ENCODE measurements around the gene CKAP4.

Gene CKAP4

DNA sequence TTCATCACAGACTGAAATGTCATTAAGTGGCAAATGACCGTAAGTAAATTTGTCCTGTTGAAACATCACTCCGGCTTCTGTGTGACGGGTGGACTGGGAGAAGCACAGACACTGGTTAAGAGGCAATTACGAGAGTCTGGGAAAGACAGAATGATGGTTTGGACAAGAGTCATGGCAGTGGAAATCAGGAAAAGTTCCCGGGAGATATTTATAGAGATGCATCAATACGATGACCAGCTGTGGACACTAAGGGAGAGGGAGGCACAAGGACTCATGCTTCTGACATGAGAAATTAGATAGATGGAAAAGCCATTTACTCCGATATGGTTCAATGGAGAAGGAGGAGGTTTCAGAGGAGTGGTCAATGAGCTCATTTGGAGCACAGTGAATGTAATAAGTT lies 27.3 kb downstream of the CKAP4 start:
- no peak for DNase-seq
- intact Hi-C loops (cut with DNase I): loop anchor here (5.0 kb wide), 2 partner anchors 73 to 798 kb away; no protein-coding TSS in a partner anchor

- no peak for DNase-seq
- intact Hi-C loops (cut with DNase I): no loop called here
These were observed 28.8 kb downstream of the CKAP4 start for GRCh38 chr12:106219043-106219442.

DNA sequence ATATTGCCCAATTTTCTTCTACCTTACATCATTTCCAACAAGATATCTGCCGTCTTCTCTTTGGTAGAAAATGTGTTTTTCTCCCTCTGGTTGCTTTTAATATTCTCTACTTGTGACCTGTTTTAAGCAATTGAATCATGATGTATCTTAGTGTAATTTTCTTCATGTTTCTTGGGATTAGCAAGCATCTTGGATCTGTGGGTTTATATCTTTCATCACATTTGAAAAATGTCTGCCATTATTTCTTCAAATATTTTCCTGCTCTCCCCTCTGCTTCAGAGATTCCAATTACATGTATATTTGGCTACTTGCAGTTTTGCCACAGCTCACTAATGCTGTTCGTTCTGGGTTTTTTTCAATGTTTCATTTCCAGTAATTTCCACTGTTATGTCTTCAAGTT lies 30.1 kb downstream of the CKAP4 start:
- DNase-seq: no peak
- intact Hi-C loops (cut with DNase I): no loop called here

DNA sequence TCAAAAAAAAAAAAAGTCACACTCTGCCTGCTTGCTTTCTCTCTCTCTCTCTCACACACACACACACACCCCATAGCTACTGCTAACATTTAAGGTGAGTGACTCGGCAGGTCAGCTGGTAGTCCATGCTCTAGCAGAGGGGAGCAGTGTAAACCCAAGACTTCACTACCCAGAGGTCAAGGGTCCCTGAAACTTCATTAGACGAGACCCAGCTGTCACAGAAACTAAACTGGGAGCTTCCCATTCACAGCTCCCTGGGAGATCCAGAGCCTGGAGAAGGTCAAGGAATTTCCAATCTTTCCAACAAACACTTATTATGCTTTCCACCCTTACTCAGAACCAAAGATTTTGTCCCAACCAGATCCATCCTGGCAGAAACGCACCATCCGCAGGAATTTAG lies 33.2 kb downstream of the CKAP4 start:
- intact Hi-C loops (cut with DNase I): no loop called here

GRCh38 chr12:106213662-106214061 lies 34.2 kb downstream of the CKAP4 start:
- DNase-seq: no peak
- intact Hi-C loops (cut with DNase I): no loop called here

More for the DNA sequence above, 33.2 kb downstream of the CKAP4 start:
- DNase-seq: no peak

- intact Hi-C loops (cut with DNase I): no loop called here
- no peak for DNase-seq
These were observed 35.8 kb downstream of the CKAP4 start for GRCh38 chr12:106211973-106212372.

- peak in 30 of 42 donors; percentile 15 to 59 (median 40) for DNase-seq
- intact Hi-C loops (cut with DNase I): no loop called here
These were observed 42.4 kb downstream of the CKAP4 start for GRCh38 chr12:106205208-106206069.

DNA sequence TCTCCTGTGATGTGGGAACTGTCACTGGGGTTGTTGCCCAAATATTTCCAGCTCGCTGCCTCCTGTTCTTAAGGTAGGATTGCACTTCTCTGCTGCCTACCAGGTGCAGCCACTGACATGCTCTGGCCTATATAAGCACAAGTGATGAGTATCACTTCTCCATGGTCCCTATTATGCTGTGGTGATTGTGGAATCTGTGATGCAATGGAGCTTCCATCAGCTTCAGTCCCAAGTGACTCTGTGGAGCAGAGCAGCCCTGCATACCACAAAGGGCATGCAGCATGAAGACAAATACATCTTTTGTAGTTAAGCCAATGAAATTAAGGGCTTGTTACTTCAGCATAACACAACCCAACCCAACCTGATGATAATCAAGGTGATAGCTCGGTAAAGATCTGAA lies 43.5 kb downstream of the CKAP4 start:
- intact Hi-C loops (cut with DNase I): no loop called here
- no peak for DNase-seq

- intact Hi-C loops (cut with DNase I): no loop called here
- DNase-seq: no peak
These were observed 49.8 kb downstream of the CKAP4 start for GRCh38 chr12:106197906-106198623.

DNA sequence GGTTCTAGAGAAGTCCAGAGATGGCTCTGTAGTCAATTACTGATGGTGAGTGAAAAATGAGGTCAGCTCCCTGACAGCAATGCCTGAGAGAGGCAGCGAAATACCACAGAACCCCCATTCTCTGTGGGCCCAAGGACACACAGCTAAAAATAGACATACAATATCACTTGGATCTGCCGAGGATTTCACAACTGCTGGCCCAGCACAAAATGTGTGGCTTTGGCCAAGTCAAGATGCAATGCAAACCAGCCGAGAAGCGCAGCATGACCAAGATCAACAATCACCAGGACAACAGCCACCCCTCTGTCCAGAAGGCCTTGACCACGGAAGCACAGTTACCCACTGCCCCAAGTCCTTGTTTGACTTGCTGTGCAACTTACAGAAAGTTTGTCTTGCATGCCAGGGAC lies 52.2 kb downstream of the CKAP4 start:
- peak; percentile 4 to 80 (median 44) for DNase-seq
- intact Hi-C loops (cut with DNase I): no loop called here

DNA sequence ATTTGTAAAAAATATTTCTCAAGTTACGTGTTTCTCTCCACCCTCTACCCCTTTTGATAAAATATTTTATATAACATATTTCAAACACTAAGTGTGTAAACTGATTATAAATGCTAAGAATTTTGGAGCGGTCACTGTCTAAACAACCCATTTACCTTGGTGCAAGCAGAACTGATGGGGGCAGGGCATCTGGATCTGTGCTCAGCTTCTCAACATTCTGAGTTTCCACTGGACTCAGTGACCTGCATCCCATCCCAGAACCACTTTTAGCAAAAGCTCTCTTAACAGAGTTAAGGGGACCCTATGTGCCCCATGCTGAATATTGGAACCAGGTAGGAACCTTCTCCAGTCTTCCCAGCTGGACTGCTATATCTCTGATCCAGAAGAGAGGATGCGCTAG lies 53.5 kb downstream of the CKAP4 start:
- no peak for DNase-seq
- intact Hi-C loops (cut with DNase I): no loop called here

- DNase-seq: peak in 1 of 42 donors; percentile 37
- intact Hi-C loops (cut with DNase I): no loop called here
These were observed 54.2 kb downstream of the CKAP4 start for GRCh38 chr12:106193394-106194215.

DNA sequence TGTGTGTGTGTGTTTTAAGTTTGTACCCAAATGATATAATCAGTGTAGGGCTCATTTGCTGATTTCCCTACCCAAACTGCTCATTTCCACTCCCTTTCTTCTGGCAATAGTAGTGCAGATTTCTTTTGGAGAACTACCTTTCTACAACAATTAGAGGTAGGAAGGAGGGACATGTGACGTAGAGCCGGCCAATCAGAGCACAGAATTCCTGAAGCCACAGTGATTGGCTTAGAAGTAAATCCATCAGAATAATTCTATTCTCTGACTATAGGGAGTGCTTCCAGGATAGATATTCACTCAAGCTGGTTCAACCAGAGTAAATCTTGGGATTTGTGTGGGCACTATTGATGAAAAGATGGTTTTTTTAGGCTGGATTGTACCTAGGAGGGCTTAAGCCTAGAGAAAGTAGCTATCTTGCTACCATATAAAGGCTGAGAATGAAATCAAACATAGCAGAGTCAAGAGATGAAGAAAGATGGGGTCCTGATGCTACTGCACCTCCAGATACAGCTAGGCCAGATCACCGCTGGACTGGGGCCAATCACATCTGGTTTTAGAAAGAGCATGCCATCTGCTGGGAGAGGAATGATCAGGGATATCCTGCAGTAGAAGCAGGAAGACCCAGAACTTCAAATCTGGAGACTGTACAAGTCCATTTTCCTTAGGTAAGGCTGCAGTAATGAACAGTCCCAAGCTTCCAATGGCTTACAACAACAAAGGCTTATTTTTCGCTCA lies 55.0 kb downstream of the CKAP4 start:
- intact Hi-C loops (cut with DNase I): no loop called here
- peak in 23 of 42 donors; percentile 4 to 79 (median 33) for DNase-seq

DNA sequence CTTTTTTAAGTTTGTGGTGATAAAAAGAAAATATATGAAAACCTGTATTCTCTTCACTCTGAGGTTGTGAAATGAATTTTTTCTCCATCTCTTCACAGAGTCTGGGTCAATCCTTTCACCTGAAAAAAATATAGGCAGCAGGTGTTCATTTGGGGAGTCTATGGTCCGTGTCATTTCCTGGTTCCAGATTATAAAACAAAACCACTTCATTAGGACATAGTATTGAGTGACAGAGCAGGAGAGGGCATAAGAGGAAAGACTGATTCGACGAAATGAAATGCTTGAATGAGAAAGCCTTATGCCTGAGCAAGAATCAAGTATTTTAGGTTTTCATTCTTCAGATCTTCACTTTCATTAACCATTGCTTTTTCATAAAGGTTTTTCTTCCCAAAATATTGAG lies 57.2 kb downstream of the CKAP4 start:
- intact Hi-C loops (cut with DNase I): no loop called here
- DNase-seq: no peak

- DNase-seq: no peak
- intact Hi-C loops (cut with DNase I): no loop called here
These were observed 58.5 kb downstream of the CKAP4 start for GRCh38 chr12:106189341-106189740.

DNA sequence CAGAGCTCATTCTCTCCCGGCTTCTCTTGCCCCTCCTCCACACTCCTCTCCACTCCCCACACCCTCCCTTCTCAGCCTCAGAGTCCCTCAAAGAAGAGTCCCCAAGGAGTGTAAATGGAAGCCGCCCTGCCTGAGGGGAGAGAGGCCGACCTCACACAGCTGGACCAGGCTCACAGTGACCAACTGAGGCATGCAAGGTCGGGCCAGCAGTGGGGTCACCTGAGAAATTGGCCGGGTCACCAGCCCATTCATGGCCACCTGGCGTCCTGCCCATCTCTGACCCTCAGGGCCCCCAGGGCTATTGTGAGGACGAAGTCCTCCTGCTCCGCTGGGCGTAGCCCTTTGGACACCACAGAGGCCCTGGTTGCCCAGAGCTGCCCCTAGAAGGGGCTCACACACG lies 59.6 kb downstream of the CKAP4 start:
- intact Hi-C loops (cut with DNase I): no loop called here
- no peak for DNase-seq

Measured in head of caudate nucleus (tissue), 42 donors.